Neural crest cell (in vitro differentiated cells): Measurements from ENCODE around the gene PAK4. TPM values are rescaled to one million over a fixed set of nuclear protein-coding genes. Genes with fewer than 3 reads are reported as not detected.
A peak's percentile ranks its signal among the peaks of the same experiment; 100 is the strongest.

Source experiments
- DNase-seq: peaks from one replicate; pipeline ENCODE4 v3.0.0; 2021; ENCODE audit warnings: low read depth, mixed read lengths, low spot score
- H3K27ac Mint-ChIP-seq: one replicate; pipeline ENCODE4 v1.8.0; 2021; ENCODE audit warnings: mild to moderate bottlenecking, mixed read lengths; ENCODE audit not compliant: unreplicated experiment
- H3K27me3 Mint-ChIP-seq: 2 replicates; pipeline ENCODE4 v1.8.0; 2021; ENCODE audit warnings: low read depth, mild to moderate bottlenecking, mixed read lengths
- H3K36me3 Mint-ChIP-seq: 2 replicates; pipeline ENCODE4 v1.8.0; 2021; ENCODE audit warnings: low read depth, mild to moderate bottlenecking, mixed read lengths
- H3K4me1 Mint-ChIP-seq: 2 replicates; pipeline ENCODE4 v1.8.0; 2021; ENCODE audit warnings: mixed read lengths
- H3K4me3 Mint-ChIP-seq: one replicate; pipeline ENCODE4 v1.8.0; 2021; ENCODE audit warnings: mild to moderate bottlenecking, mixed read lengths
- H3K9me3 Mint-ChIP-seq: 2 replicates; pipeline ENCODE4 v1.8.0; 2021; ENCODE audit warnings: mixed read lengths
- total RNA-seq: library from RNA; stranded (reverse); gene quantifications from 2 replicates; pipeline ENCODE4 v1.2.1, GENCODE V29; 2021
- TF ChIP-seq, protein P1 (sequence below): fragments of 200-600 bp; sonication (generic); conservative IDR thresholded peaks from 2 replicates; pipeline ENCODE4 v1.5.0; 2021; ENCODE audit warnings: antibody characterized with exemption, mild to moderate bottlenecking

Gene PAK4
- total RNA-seq, 1 donor from 2014 or later, result 54.4 TPM

DNA sequence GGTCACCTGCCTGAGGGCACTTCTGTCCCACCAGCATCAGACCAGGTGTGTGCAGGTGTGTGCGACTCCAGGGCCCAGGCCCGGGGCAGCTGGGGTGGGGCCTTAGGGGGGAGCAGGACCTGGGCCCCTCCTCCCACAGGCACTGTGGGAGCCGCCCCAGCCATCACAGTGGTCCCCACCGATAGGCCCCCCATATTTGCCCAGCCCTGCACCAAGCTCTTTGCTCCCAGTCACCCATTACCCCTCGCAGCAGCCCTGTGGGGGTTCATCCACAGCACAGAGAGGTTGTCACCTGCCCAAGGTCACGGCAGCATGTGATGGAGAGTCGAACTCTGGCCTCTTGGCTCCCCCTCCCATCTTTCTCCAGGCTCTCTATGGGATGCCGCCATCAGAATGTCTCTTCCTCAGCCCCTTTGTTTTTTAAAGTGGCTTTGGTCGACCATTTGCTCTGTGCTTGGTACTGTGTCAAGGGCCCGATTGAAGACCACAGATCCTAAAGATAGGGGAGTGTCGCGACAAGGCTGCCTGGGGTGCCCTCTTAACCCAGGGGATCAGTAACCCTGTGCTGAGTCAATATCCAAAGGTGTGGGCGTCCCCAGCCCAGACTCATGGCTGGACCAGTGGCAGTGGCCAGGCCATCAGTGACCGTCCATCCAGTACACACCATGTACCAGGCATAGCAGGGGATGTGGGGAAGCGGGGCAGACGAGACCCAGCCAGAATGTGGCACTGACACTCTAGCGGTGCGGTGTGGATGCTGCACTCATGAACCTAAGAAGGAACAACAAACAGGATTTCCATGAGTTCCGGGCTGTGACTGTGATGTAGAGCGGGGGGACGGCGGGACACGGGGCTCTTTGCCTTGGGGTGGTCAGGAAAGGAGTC is 42.9 kb downstream of the PAK4 start:
- TF ChIP-seq, protein P1, sequence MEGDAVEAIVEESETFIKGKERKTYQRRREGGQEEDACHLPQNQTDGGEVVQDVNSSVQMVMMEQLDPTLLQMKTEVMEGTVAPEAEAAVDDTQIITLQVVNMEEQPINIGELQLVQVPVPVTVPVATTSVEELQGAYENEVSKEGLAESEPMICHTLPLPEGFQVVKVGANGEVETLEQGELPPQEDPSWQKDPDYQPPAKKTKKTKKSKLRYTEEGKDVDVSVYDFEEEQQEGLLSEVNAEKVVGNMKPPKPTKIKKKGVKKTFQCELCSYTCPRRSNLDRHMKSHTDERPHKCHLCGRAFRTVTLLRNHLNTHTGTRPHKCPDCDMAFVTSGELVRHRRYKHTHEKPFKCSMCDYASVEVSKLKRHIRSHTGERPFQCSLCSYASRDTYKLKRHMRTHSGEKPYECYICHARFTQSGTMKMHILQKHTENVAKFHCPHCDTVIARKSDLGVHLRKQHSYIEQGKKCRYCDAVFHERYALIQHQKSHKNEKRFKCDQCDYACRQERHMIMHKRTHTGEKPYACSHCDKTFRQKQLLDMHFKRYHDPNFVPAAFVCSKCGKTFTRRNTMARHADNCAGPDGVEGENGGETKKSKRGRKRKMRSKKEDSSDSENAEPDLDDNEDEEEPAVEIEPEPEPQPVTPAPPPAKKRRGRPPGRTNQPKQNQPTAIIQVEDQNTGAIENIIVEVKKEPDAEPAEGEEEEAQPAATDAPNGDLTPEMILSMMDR, result no peak
- H3K27me3 Mint-ChIP-seq, result no peaks in the 10 kb centered on the region
- H3K4me3 Mint-ChIP-seq, result peak overlapping the region; percentile 22
- DNase-seq, result no peak
- no peaks in the 10 kb centered on the region for H3K36me3 Mint-ChIP-seq
- no peaks in the 10 kb centered on the region for H3K9me3 Mint-ChIP-seq
- H3K27ac Mint-ChIP-seq, result peak overlapping the region; percentile 84
- H3K4me1 Mint-ChIP-seq, result peaks cover under 1% of the 10 kb centered on the region

DNA sequence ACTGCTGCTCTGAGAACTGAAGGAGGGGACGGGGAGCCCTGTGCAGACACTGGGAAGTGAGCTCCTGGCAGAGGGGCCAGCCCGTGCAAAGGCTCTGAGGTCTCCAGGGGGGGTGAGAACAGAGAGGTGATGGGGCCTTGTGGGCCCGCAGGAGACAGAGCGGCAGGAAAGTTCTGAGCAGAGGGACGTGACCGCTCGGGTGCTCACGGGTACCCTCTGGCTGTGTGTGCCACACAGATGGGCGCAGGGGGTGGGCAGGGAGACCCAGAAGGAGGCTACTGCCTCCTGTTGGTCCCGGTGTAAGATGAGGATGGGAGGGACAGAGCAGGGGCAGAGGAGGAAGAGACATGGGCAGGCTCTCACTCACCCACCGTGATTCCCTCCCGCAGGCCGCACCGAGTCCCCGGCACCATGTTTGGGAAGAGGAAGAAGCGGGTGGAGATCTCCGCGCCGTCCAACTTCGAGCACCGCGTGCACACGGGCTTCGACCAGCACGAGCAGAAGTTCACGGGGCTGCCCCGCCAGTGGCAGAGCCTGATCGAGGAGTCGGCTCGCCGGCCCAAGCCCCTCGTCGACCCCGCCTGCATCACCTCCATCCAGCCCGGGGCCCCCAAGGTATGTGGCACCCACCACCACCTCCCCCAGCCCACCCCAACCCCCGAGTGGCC is 43.7 kb downstream of the PAK4 start:
- DNase-seq, result no peak
- Mint-ChIP-seq H3K27ac (peak overlapping the region; percentile 84), H3K9me3 (no peaks in the 10 kb centered on the region), H3K27me3 (no peaks in the 10 kb centered on the region), H3K4me3 (peak overlapping the region; percentile 22), H3K36me3 (no peaks in the 10 kb centered on the region), H3K4me1 (no peaks in the 10 kb centered on the region)
- TF ChIP-seq, protein P1, result no peak

DNA sequence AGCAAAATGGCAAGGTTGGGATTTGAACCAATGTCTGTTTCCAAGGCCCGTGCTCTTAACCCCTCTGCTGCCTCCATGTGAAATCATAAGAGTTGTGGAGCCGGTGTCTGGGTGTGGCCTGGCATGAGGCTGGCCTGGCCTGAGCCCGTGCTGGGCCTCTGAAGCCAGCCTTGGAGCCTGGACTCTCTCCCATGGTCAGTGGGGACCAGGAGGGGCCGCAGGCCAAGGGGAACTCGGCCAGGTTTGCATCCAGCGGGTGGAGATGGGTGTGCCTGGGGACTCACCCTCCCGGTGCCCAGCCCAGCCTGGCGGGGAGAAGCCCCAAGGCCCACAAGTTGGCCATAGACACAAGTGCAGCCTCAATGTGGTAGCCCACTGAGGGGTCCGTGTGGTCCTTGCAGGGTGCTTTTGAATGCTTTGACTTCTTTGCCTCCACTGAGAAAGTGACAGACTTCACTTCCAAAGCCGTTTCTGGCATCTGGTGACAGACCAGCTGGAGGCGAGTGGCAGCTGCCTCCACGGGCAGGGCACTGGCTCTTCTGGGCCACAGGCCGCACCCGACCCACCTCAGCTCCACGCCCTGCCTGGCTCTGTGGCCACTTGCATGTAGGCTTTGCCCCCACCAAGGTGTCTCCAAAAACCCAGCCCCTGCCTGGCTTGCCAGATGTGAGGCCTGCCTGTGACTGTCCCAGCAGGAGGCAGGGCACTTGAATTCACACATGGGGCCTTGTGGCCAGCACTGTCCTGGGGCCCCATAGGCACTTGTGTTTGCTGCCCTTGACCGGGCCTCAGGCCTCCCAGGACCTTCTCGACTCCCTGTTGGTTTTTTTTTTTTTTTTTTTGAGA is 45.0 kb downstream of the PAK4 start:
- no peak for DNase-seq
- Mint-ChIP-seq H3K9me3 (no peaks in the 10 kb centered on the region), H3K36me3 (no peaks in the 10 kb centered on the region), H3K4me1 (no peaks in the 10 kb centered on the region), H3K27me3 (no peaks in the 10 kb centered on the region), H3K27ac (no peak overlapping the region), H3K4me3 (no peak overlapping the region)
- TF ChIP-seq, protein P1, result no peak

DNA sequence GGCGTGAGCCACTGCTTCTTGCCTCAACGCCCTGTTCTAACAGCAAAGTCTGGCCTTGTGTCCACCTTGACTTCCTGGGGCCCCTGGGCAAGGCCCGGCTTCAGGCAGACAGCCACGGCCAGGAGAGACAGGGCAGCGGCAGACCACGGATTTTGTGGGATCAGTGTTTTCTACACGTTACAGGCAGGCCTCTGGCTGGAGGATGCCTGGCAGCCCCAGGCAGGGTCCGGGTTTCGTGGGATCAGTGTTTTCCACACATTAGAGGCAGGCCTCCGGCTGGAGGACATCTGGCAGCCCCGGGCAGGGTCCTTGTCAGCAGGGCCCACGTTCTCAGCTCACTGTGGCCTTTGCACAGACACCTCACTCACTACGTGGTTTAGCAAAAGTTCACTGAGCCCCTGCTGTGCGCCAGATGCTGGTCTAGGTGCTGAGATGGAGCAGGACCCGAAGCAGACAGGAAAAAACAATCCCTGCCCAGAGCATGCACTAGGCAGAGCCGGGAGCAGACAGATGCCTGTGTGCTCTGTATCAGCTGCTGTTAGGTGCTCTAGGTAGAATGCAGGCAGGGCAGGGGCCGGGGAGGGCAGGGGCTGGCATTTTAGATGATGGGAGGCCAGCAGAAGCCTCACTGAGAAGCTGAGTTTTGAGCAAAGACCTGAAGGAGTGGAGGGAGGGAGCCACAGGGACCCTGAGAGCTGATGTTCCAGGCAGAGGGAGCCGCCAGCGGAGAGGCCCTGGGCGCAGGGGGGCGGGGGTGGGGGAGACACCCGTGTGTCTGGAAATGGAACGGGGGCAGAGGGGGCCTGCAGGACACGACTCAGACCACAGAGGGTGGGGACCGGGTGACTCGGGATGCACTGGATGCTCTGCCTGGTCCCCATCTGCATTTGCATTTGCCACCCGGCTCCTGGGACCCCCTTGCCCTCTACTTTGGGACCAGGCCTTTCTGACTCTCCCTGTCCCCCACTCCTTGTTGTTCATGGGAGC is 46.2 kb downstream of the PAK4 start:
- H3K27me3 Mint-ChIP-seq, result no peaks in the 10 kb centered on the region
- H3K36me3 Mint-ChIP-seq, result no peaks in the 10 kb centered on the region
- no peaks in the 10 kb centered on the region for H3K9me3 Mint-ChIP-seq
- TF ChIP-seq, protein P1, result no peak
- no peaks in the 10 kb centered on the region for H3K4me1 Mint-ChIP-seq
- H3K4me3 Mint-ChIP-seq, result no peak overlapping the region
- DNase-seq, result no peak
- H3K27ac Mint-ChIP-seq, result no peak overlapping the region
